HG02759 (cell line): Measurements from ENCODE around the gene DMXL2.
"Not testable (repeated sequence)": the region's sequence is repeated elsewhere in the genome, so short reads cannot be mapped to it uniquely, and the experiment has no call there.

Experiments
- ATAC-seq: cut with Tn5 transposase; IDR thresholded peaks from one replicate; pipeline ENCODE4 v1.9.1; 2021; ENCODE audit warnings: mild to moderate bottlenecking, moderate library complexity; ENCODE audit not compliant: unreplicated experiment

DMXL2 gene

DNA sequence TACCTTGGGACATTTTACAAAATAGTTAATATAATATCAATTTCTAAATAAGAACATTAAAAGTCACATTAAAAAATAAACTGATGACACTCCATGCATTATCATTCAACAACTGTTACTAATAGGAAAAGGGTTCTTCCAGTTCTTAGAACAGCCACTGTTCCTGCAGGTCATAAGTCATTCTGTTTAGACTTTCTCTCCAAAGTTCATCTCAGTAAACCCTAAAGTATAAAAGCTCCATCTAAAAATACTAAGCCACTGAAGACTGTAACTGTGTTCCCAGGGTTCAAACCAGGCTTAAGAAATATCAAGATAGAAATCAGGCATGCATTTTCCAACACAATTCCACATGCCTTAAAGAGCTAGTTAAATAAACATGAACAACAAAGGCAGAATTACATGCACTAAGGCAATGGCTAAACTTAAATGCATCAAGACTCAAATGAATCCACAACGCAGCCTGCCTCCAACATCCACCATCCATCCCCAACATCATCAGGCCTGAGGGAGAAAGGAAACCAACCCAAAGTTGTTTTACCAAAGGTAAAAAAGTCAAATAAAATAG is 46.2 kb downstream of the DMXL2 start:
- ATAC-seq, result no peak

DNA sequence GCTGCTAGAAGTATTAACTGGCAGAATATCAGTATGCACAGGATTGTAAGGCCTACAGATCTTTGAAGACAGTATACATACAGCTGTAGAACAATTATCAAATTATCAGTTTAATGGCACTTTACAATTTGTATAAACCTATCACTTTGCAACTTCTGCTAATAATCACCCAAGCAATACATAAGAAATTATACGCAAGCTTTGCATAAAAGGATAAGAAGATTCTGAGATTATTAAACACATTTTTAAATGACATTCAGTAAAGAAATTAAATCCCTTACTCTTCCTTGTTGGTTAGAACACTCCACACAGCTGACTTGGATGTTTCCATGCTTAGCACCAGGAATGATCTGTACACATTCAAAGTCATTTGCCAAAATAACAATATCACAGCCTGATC is 46.8 kb downstream of the DMXL2 start:
- no peak for ATAC-seq

GRCh38 chr15:51573352-51573751 is 49.2 kb downstream of the DMXL2 start:
- not testable (repeated sequence) for ATAC-seq

GRCh38 chr15:51568939-51569784 is 53.4 kb downstream of the DMXL2 start:
- ATAC-seq, result not testable (repeated sequence)

DNA sequence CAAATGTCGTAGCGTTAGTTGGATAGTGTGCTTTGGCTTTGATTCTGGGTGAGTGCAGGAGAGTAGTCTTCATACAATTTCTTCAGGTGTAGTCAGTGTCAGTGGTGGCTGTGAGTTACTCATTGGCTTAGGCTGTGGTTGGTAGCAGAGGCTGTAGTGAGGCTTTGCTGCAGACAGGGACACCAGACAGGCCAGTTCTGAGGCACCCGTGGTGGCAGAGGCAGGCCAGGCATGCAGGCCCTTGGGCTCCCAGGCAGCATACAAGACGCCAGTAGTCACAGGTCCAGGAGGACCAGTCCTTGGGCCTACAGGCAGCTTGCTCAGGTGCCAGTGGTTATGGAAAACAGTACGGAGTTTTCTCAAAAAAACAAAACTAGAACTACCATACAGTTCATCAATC is 61.3 kb downstream of the DMXL2 start:
- no peak for ATAC-seq

DNA sequence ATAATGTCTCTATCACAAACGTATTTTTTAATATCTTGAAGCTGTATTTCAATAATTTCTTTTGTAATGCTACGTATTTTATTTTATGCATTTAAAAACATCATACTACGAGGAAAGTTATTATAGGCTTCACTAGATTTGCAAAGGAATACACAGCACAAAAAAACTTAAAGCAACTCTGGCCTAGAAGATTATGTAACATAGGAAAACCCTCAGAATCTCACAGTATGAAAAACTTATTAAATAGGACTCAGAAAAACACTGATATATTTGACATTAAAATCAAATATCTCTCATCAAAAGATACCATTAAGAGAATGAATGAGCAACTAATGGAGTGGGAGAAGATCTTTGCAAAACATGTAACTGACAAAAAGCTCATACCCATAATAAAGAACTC is 63.7 kb downstream of the DMXL2 start:
- ATAC-seq, result no peak

DNA sequence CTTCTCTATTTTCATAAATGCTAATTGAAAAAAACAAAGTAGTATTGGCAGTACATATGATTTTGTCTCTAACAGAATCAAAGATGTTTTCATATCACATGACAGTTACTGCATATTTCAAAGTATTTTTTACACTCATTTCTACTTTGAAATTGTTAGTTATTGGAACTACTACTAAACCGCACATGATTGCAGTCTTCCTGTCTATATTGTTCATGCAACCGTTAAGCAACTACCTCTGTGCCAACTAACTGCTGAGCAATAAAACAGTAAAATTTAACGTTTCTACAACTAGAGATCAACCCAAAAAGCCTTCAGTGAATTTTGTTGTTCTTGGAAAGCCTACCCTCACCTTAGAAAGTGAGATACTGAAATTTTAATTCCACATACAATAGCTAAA is 64.2 kb downstream of the DMXL2 start:
- ATAC-seq, result no peak

DNA sequence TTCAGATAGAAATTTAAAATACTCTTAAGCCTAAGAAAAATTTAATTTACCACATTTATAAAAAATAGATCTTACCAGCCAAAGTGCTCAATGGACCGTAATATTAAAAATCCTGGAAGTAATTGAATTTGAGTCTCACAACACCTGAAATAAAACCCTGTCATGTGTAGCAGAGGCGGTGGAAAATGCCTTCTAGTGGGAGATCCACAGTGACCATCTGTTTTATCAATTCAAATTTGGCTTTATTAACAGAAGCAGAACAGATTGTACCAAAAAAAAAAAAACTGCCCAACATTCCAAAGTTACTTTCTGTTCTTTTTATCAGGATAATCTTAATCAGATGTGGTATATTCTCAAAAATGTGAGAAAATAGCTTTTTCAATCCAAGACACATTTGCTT is 71.7 kb downstream of the DMXL2 start:
- ATAC-seq, result no peak

DNA sequence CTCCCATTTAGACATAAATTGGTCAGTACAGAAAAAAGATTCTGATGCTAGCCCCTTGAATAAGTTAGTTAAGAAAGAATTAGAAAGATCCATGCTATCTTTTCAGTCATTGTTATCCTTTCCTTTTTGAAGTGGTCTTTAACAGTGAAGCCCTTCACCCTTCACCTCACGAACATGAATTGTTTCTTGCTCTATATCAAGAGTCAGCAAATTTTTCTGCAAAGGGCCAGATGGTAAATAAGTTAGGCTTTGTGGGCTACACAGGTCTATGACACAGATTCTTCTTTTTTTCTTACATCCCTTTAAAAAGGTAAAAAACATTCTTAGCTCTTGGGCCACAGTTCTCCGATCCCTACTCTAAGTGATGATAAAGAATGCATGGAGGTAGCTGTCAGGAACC is 74.9 kb downstream of the DMXL2 start:
- no peak for ATAC-seq

GRCh38 chr15:51536965-51537574 is 85.5 kb downstream of the DMXL2 start:
- ATAC-seq, result no peak

GRCh38 chr15:51533672-51534398 is 88.7 kb downstream of the DMXL2 start:
- no peak for ATAC-seq

DNA sequence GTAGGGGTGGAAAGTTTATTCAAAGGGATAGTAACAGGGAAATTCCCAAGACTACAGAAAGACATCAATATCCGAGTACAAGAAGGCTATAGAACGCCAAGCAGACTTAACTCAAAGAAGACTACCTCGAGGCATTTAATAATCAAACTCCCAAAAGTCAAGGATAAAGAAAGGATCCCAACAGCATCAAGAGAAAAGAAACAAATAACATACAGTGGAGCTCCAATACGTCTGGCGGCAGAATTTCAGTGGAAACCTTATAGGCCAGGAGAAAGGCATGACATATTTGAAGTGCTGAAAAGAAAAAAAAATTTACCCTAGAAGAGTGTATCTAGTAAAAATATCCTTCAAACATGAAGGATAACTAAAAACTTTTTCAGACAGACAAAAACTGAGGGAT is 95.6 kb downstream of the DMXL2 start:
- ATAC-seq, result no peak

- ATAC-seq, result no peak
Measured at GRCh38 chr15:51524376-51524775, 98.2 kb downstream of the DMXL2 start.

DNA sequence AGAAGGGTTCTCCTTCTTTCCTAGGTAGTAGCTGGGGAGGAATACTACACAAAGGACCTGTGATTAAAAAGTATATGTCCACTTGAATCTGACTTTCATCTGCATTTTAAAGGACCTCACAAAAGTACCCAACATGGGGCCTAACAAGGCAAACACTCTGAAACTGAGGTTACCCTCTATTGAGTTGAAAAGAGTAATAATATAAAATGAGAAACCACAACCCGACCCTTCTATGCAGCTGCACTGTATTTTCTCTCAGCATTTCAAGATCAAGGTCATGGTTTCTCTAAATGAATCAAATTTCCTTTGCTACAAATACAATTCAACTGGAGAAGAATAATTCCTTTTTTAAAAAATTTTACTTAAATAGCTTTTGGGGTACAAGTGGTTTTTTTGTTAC is 106.3 kb downstream of the DMXL2 start:
- ATAC-seq, result no peak

- ATAC-seq, result no peak
Measured at GRCh38 chr15:51505251-51505650, 117.3 kb downstream of the DMXL2 start.

GRCh38 chr15:51503003-51503402 is 119.6 kb downstream of the DMXL2 start:
- no peak for ATAC-seq

GRCh38 chr15:51499379-51499976 is 123.1 kb downstream of the DMXL2 start:
- ATAC-seq, result no peak

DNA sequence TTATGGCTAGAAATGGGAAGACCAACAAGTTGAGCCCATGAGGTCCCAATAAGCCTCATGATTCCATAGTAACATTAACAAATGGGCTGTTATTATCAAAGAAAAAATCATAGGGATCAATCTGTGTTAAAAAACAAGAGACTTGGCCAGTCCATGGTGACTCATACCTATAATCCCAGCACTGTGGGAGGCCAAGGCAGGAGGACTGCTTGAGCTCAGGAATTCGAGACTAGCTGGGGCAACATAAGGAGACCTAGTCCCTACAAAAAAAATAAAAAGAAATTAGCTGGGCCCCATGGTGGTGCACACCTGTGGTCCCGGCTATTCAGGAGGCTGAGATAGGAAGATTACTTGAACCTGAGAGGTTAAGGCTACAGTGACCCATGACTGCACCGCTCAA is 124.8 kb downstream of the DMXL2 start:
- ATAC-seq, result no peak

- ATAC-seq, result no peak
Measured at GRCh38 chr15:51496246-51496645, 126.3 kb downstream of the DMXL2 start.

GRCh38 chr15:51494411-51495314 is 127.9 kb downstream of the DMXL2 start:
- ATAC-seq, result no peak
